ENCODE results near the gene PTPN14. TPM values are rescaled to one million over a fixed set of nuclear protein-coding genes. Genes with fewer than 3 reads are reported as not detected.

Gene PTPN14
- total RNA-seq, 2 donors from 2014 or later = 9.8 to 11.8 TPM

DNA sequence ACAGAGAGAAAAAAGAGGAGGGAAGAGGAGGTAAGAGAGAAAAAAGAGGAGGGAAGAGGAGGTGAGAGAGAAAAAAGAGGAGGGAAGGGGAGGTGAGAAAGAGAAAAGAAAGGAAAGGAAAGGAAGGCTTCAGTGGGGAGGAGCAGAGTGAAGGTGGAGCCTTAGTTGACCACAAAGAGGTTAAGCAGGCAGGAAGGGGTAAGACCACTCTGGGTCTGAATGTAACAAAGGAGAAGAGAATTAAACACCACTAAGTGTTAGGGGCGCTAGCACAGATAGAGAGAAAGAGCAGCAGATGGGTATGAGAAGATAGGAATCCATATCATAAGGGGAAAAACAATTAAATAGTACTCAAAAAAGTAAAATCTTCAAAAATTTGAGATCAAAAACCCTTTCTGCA lies 6.6 kb downstream of the PTPN14 start:
- DNase-seq = no peak
- no peak overlapping the region for H3K9ac ChIP-seq (ENCODE audit: low read depth in 2 of 2, low read length in 2 of 2)
- intact Hi-C loops (cut with DNase I) = no loop called here
- H3K4me1 ChIP-seq = no peaks in the 10 kb centered on the region
- H3K9me3 ChIP-seq = no peaks in the 10 kb centered on the region
- H3K27me3 ChIP-seq = no peaks in the 10 kb centered on the region
- no peaks in the 10 kb centered on the region for H3K36me3 ChIP-seq
- H3K4me3 ChIP-seq = no peak overlapping the region
- TF ChIP-seq, protein P1, sequence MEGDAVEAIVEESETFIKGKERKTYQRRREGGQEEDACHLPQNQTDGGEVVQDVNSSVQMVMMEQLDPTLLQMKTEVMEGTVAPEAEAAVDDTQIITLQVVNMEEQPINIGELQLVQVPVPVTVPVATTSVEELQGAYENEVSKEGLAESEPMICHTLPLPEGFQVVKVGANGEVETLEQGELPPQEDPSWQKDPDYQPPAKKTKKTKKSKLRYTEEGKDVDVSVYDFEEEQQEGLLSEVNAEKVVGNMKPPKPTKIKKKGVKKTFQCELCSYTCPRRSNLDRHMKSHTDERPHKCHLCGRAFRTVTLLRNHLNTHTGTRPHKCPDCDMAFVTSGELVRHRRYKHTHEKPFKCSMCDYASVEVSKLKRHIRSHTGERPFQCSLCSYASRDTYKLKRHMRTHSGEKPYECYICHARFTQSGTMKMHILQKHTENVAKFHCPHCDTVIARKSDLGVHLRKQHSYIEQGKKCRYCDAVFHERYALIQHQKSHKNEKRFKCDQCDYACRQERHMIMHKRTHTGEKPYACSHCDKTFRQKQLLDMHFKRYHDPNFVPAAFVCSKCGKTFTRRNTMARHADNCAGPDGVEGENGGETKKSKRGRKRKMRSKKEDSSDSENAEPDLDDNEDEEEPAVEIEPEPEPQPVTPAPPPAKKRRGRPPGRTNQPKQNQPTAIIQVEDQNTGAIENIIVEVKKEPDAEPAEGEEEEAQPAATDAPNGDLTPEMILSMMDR (IDR thresholded peaks at IDR 0.05) = no peak
- no peak overlapping the region for H3K27ac ChIP-seq

DNA sequence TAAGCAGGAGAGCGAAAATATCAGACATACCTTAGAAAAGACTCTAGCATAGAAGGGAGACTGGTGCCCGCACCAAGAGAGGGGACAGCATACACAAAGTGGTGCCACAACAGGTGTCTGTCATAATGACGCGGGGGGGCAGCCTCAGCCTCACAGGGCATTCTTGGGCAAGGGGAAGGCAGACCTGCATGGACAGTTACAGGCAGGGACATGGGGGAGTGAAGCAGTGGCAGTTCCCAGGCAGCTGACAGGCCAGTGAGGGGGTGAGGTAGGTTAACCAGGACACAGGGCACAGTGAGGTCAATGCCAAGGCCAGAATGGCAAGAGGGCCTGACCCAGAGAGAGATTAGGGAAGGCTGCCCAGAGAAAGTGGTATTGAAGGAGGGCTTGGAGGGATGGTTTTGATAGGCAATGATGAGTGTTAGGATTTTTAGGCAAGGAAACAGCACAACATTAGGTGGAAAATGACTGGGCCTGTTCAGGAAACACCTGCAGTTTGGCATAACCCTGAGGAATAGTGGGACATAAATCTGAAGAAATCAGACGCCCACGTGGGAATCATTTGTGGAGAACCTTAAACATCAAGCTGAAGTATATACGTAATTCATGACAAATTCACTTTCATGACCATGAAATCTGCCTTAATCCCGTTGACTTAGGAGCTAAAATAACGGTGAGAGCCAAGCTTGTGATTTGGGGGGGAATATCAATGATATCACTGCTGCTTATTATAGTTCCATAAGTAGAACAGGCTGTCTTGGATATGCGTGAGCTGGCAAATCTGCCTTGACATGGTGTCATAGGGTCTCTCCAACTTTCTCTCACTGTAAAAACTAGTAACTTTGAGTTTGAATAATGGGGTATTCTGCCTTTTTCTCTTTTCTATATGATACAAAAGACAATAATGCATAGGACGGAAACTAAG lies 8.9 kb downstream of the PTPN14 start:
- Histone ChIP-seq H3K9me3 (no peaks in the 10 kb centered on the region), H3K27ac (no peak overlapping the region), H3K36me3 (no peaks in the 10 kb centered on the region), H3K4me1 (no peaks in the 10 kb centered on the region), H3K27me3 (no peaks in the 10 kb centered on the region), H3K4me3 (no peak overlapping the region), H3K9ac (ENCODE audit: low read depth in 2 of 2, low read length in 2 of 2) (no peak overlapping the region)
- TF ChIP-seq, protein P1 (IDR thresholded peaks at IDR 0.05) = no peak
- intact Hi-C loops (cut with DNase I) = no loop called here
- DNase-seq = no peak

DNA sequence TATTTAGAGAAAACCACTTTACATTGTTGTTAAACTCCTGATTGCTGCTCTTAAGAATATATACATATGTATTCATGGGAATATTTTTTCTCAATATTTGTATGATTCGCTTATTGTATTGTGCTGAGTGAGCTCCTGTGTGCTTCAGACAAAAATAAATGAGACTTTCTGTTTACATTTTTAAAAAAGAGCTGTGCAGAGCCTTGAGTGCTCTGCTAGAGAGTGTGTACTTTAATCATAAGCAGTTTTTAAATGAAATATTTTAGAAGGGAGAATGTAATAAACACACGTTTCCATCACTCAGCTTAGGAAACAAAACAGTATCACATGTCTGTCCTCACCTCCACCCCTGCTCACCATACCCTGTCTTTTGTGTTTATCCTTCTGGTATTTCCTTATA lies 9.7 kb downstream of the PTPN14 start:
- Histone ChIP-seq H3K27ac (no peak overlapping the region), H3K4me1 (no peaks in the 10 kb centered on the region), H3K27me3 (no peaks in the 10 kb centered on the region), H3K36me3 (no peaks in the 10 kb centered on the region), H3K4me3 (no peak overlapping the region), H3K9ac (ENCODE audit: low read depth in 2 of 2, low read length in 2 of 2) (no peak overlapping the region), H3K9me3 (no peaks in the 10 kb centered on the region)
- intact Hi-C loops (cut with DNase I) = no loop called here
- TF ChIP-seq, protein P1 (IDR thresholded peaks at IDR 0.05) = no peak
- DNase-seq = no peak

DNA sequence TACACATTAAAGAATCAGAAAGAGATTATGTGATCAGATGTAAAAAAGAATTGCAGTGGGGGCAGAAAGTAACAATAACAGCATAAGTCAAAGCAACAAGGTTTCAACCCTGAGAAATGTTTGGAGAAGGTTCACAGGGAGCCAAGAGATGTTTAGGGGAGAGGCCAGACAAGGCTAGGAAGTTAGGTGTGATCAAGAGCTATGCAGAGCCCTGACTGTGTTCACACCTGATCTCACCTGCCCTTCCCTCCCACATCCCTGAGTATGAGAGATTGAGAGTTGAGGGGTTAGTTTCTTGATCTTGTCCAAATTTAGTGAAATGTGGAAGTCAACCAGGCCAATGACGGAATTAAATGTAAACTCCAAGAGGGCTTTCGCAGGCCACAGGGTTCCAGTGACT lies 10.2 kb downstream of the PTPN14 start:
- Histone ChIP-seq H3K4me1 (no peaks in the 10 kb centered on the region), H3K36me3 (no peaks in the 10 kb centered on the region), H3K27ac (no peak overlapping the region), H3K9ac (ENCODE audit: low read depth in 2 of 2, low read length in 2 of 2) (no peak overlapping the region), H3K4me3 (no peak overlapping the region), H3K9me3 (no peaks in the 10 kb centered on the region), H3K27me3 (no peaks in the 10 kb centered on the region)
- intact Hi-C loops (cut with DNase I) = no loop called here
- no peak for DNase-seq
- TF ChIP-seq, protein P1 (IDR thresholded peaks at IDR 0.05) = no peak

DNA sequence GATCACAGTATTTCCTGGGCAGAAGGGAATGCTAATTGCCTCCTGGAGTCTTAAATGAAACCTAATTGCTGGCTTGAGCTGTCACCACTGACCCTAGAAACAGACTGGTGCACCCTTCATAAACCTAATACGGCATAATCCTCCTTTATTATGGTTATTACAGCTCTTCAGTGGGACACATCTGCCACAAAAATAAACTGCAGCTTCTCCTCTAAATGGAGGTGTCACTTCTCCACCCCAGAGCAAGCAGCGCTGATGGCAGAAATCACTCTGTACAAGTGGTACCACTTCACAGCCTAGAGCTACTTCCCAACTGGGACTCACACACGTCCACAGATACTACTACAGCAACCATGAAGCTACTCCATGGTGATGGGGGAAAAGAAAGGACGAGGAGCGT lies 11.1 kb downstream of the PTPN14 start:
- Histone ChIP-seq H3K4me3 (no peak overlapping the region), H3K27ac (no peak overlapping the region), H3K9me3 (no peaks in the 10 kb centered on the region), H3K27me3 (no peaks in the 10 kb centered on the region), H3K4me1 (no peaks in the 10 kb centered on the region), H3K9ac (ENCODE audit: low read depth in 2 of 2, low read length in 2 of 2) (no peak overlapping the region), H3K36me3 (no peaks in the 10 kb centered on the region)
- DNase-seq = no peak
- TF ChIP-seq, protein P1 (IDR thresholded peaks at IDR 0.05) = no peak
- intact Hi-C loops (cut with DNase I) = no loop called here
